Naive thymus-derived CD8-positive, alpha-beta T cell (primary cell): ENCODE measurements around the gene CAMK4. TPM values are rescaled to one million over a fixed set of nuclear protein-coding genes. Genes with fewer than 3 reads are reported as not detected.

Experiments used
- ATAC-seq, 2 donors: fragments of 150-1000 bp; cut with Tn5 transposase in 1 of 2; sonication (Bioruptor Pico), chemical (Tn5 transposase) in 1 of 2; 1 replicate in 1 of 2; 2 replicates in 1 of 2; pipeline ENCODE4 v1.10.0; 2021; ENCODE audit warnings: mild to moderate bottlenecking in 2 of 2, moderate library complexity in 2 of 2
- POLR2A ChIA-PET: fragments of 350-600 bp; sonication (Branson Sonifier 250); formaldehyde crosslinking; loops from one replicate; lab custom pipeline; 2021; ENCODE audit warnings: antibody characterized with exemption; lab: Charles Lee
- DNase-seq, 10 donors: peaks; one replicate each; pipeline versions ENCODE4 v3.0.0 to v3.0.0-alpha.2; 2020 to 2022
- H3K27ac Mint-ChIP-seq, 10 donors: one replicate each; pipeline ENCODE4 v1.8.0; 2020 to 2022; ENCODE audit warnings: mild to moderate bottlenecking in 10 of 10, mixed read lengths in 10 of 10, moderate library complexity in 4 of 10, inconsistent platforms in 1 of 10
- H3K27me3 Mint-ChIP-seq, 5 donors: one replicate each; pipeline ENCODE4 v1.8.0; 2021 to 2022; ENCODE audit warnings: mixed read lengths in 5 of 5
- H3K36me3 Mint-ChIP-seq, 3 donors: one replicate each; pipeline ENCODE4 v1.8.0; 2020 to 2022; ENCODE audit warnings: mixed read lengths in 3 of 3, mild to moderate bottlenecking in 2 of 3, inconsistent platforms in 1 of 3
- H3K4me1 Mint-ChIP-seq, 4 donors: one replicate each; pipeline ENCODE4 v1.8.0; 2021 to 2022; ENCODE audit warnings: mixed read lengths in 4 of 4
- H3K4me3 Mint-ChIP-seq, 10 donors: one replicate each; pipeline ENCODE4 v1.8.0; 2020 to 2022; ENCODE audit warnings: mild to moderate bottlenecking in 10 of 10, mixed read lengths in 10 of 10, moderate library complexity in 6 of 10, inconsistent platforms in 1 of 10
- H3K9me3 Mint-ChIP-seq, 9 donors: one replicate each; pipeline ENCODE4 v1.8.0; 2020 to 2022; ENCODE audit warnings: mixed read lengths in 9 of 9, mild to moderate bottlenecking in 3 of 9, inconsistent platforms in 1 of 9, moderate library complexity in 1 of 9
- polyA plus RNA-seq, 3 donors: library from polyadenylated mRNA; unstranded; fragments of 300-500 nt; fragmentation: Illumina TruSeq; gene quantifications; one replicate each; pipeline ENCODE4 v1.2.3, GENCODE V29; 2021
- total RNA-seq, 8 experiments: library from RNA in 2 of 8; stranded (reverse) in 2 of 8; gene quantifications; one replicate each; pipeline ENCODE4 v1.2.3 and lab custom pipeline; 2021 to 2026

The CAMK4 gene
- total and polyA plus RNA-seq, 5 experiments from 2014 or later, result 93.3 to 307 (median 134) TPM

DNA sequence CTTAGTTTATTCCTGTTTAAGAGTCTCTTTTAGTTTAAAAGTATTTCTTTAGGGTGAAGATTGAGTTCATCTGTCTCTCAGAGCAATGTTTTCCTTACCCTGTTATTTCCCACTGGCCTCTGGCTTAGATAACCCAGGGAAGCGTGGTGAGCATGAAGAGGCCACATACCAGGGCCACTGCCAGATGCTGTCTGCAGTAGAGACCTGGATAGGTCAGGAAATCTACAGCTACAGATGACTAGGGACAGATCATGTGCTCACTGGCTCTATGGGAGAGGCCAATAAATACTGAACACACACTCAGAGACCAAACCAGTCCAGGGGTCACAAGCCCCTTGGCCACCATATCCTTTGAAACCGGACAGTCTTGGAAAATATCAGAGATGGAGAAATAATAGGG is 136.0 kb downstream of the CAMK4 start:
- peaks cover 0 to 9% (median 2%) of the 10 kb centered on the region in 9 donors for H3K9me3 Mint-ChIP-seq
- DNase-seq, result no peak
- ATAC-seq, result no peak
- peaks cover 29 to 50% (median 43%) of the 10 kb centered on the region in 3 donors for H3K36me3 Mint-ChIP-seq
- peak overlapping the region in 1 of 10 donors; percentile 10 for H3K27ac Mint-ChIP-seq
- peak overlapping the region in 1 of 10 donors; percentile 1 for H3K4me3 Mint-ChIP-seq
- no peaks in the 10 kb centered on the region for H3K27me3 Mint-ChIP-seq
- H3K4me1 Mint-ChIP-seq, result peaks cover 34 to 69% (median 49%) of the 10 kb centered on the region in 4 donors
- POLR2A ChIA-PET, result no interaction called here

DNA sequence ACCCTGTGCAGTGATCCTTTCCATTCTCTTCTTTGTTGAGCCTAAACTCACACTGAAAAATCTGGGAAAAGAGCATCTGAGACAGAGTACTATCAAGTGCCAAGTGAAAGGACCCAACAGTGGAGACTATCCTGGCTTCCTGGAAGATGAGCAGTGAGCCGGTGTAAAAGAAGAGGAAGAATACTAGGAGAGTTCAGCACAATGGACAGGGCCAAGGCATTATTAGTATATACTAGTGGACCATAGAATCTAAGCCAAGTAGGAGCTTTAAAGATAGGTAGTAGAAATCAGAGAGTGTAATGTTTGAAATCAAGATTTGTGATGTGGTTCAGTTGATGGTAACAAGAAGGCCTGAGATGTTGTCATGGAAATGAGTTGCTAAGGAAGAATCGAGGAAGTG is 140.8 kb downstream of the CAMK4 start:
- peak; percentile 20 to 33 for ATAC-seq
- POLR2A ChIA-PET, result no interaction called here
- H3K4me1 Mint-ChIP-seq, result peaks cover 35 to 65% (median 57%) of the 10 kb centered on the region in 4 donors
- H3K27me3 Mint-ChIP-seq, result no peaks in the 10 kb centered on the region
- peaks cover 20 to 56% (median 41%) of the 10 kb centered on the region in 3 donors for H3K36me3 Mint-ChIP-seq
- peak overlapping the region in 2 of 10 donors; percentile 1 to 5 for H3K4me3 Mint-ChIP-seq
- peak in 2 of 10 donors; percentile 8 to 38 for DNase-seq
- H3K9me3 Mint-ChIP-seq, result no peaks in the 10 kb centered on the region
- H3K27ac Mint-ChIP-seq, result peak overlapping the region in 5 of 10 donors; percentile 3 to 36 (median 15)

GRCh38 chr5:111366388-111366787 is 142.2 kb downstream of the CAMK4 start:
- no peaks in the 10 kb centered on the region for H3K9me3 Mint-ChIP-seq
- peaks cover 27 to 60% (median 51%) of the 10 kb centered on the region in 3 donors for H3K36me3 Mint-ChIP-seq
- H3K27me3 Mint-ChIP-seq, result no peaks in the 10 kb centered on the region
- DNase-seq (no peak), ATAC-seq (no peak)
- H3K4me3 Mint-ChIP-seq, result no peak overlapping the region
- peaks cover 34 to 64% (median 54%) of the 10 kb centered on the region in 4 donors for H3K4me1 Mint-ChIP-seq
- POLR2A ChIA-PET, result no interaction called here
- no peak overlapping the region for H3K27ac Mint-ChIP-seq

DNA sequence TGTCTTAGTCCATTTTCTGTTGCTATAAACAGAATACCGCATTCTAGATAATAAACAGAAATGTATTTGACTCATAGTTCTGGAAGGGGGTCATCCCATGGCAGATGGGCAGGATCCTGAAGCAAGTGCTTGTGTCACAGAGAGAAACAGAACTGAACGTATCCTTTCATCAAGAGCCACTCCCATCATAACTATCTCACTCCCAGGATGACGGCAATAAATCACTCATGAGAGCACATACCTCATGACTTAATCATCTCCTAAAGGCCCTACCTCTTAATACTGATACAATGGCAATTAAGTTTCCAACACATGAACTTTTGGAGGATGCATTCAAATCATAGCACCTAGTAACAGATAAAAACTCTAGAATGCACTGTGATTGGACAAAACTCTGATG is 142.9 kb downstream of the CAMK4 start:
- Mint-ChIP-seq H3K27ac (no peak overlapping the region), H3K9me3 (no peaks in the 10 kb centered on the region), H3K4me3 (peak overlapping the region in 2 of 10 donors; percentile 29 to 35), H3K36me3 (peaks cover 27 to 62% (median 51%) of the 10 kb centered on the region in 3 donors), H3K27me3 (no peaks in the 10 kb centered on the region), H3K4me1 (peaks cover 34 to 65% (median 57%) of the 10 kb centered on the region in 4 donors)
- ATAC-seq (no peak), DNase-seq (no peak)
- POLR2A ChIA-PET, result no interaction called here

- no peak for DNase-seq
- Mint-ChIP-seq H3K27ac (no peak overlapping the region), H3K36me3 (peaks cover 25 to 61% (median 40%) of the 10 kb centered on the region in 3 donors), H3K9me3 (no peaks in the 10 kb centered on the region), H3K27me3 (no peaks in the 10 kb centered on the region), H3K4me3 (no peak overlapping the region), H3K4me1 (peaks cover 25 to 62% (median 33%) of the 10 kb centered on the region in 4 donors)
- POLR2A ChIA-PET, result no interaction called here
- ATAC-seq, result no peak
Observed at GRCh38 chr5:111372799-111373198, 148.6 kb downstream of the CAMK4 start.

DNA sequence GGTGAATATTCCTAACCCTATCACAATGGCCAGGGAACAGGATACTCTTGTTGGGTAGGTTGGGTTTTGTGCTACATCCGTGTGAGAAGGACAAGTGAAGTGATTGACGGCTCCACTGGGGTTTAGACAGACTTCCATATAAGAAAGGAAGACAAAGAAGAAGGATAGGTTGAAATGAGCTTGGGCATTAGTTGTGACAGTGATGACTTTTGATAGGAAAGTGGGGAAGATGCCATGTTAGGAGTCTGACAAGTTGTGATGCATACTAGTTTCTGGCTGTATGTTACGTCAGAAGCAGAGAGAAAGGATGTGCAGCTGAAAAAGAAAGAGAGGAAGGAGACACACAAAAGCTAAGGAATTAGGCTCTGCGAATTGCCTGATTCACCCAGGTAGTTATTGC is 150.2 kb downstream of the CAMK4 start:
- Mint-ChIP-seq H3K27me3 (no peaks in the 10 kb centered on the region), H3K27ac (peak overlapping the region in 2 of 10 donors; percentile 6 to 18), H3K36me3 (peaks cover 28 to 68% (median 46%) of the 10 kb centered on the region in 3 donors), H3K4me1 (peaks cover 24 to 67% (median 36%) of the 10 kb centered on the region in 4 donors), H3K4me3 (no peak overlapping the region), H3K9me3 (no peaks in the 10 kb centered on the region)
- ATAC-seq (no peak), DNase-seq (no peak)
- POLR2A ChIA-PET, result no interaction called here

DNA sequence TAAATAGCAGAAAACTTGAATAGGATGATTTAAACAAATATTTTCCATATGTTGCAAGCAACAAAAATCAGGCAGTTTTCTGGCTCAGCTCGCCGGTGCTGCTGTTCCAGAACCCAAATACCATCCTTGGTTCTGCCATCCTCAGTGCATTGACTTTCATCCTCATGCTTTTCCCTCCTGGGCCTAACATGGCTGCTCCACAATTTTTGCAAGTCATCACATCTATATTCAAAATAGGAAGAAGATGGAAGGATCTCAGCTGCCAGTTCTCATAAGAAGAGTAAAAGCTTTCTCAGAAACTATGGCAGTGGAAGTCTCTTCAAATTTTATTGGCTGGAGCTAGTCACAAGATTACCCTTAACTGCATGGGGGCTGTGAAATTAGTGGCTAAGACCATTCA is 151.5 kb downstream of the CAMK4 start:
- POLR2A ChIA-PET, result no interaction called here
- Mint-ChIP-seq H3K4me1 (peaks cover 26 to 69% (median 38%) of the 10 kb centered on the region in 4 donors), H3K27ac (no peak overlapping the region), H3K27me3 (no peaks in the 10 kb centered on the region), H3K36me3 (peaks cover 28 to 72% (median 48%) of the 10 kb centered on the region in 3 donors), H3K9me3 (no peaks in the 10 kb centered on the region), H3K4me3 (no peak overlapping the region)
- DNase-seq (no peak), ATAC-seq (no peak)

GRCh38 chr5:111377306-111377705 is 153.1 kb downstream of the CAMK4 start:
- ATAC-seq, result no peak
- POLR2A ChIA-PET, result no interaction called here
- Mint-ChIP-seq H3K4me1 (peaks cover 29 to 71% (median 39%) of the 10 kb centered on the region in 4 donors), H3K27ac (peak overlapping the region in 2 of 10 donors; percentile 1 to 62), H3K36me3 (peaks cover 30 to 78% (median 51%) of the 10 kb centered on the region in 3 donors), H3K9me3 (no peaks in the 10 kb centered on the region), H3K4me3 (no peak overlapping the region), H3K27me3 (no peaks in the 10 kb centered on the region)
- no peak for DNase-seq

DNA sequence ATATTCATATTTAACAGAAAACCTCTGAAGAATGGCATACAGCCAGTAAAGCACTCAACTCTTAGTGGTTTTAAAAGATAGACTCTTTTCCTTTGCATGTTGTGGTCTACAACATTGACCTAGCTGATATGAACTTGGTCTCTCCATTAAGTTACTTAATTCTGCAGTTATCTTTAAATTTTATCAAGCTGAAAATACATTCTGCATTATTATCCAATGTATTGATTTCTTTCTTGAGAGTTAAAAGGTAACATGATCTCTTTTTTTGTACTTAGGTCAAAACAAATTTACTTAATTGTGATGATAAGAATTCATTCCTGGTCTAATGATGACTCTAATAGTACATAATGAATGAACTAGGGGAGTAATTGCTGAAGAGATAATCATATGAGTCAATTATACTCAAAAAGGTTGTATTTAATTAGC is 155.2 kb downstream of the CAMK4 start:
- H3K9me3 Mint-ChIP-seq, result no peaks in the 10 kb centered on the region
- peaks cover 30 to 65% (median 49%) of the 10 kb centered on the region in 3 donors for H3K36me3 Mint-ChIP-seq
- no peak overlapping the region for H3K4me3 Mint-ChIP-seq
- H3K27ac Mint-ChIP-seq, result no peak overlapping the region
- POLR2A ChIA-PET, result no interaction called here
- no peak for ATAC-seq
- no peak for DNase-seq
- no peaks in the 10 kb centered on the region for H3K27me3 Mint-ChIP-seq
- H3K4me1 Mint-ChIP-seq, result peaks cover 23 to 57% (median 31%) of the 10 kb centered on the region in 4 donors

DNA sequence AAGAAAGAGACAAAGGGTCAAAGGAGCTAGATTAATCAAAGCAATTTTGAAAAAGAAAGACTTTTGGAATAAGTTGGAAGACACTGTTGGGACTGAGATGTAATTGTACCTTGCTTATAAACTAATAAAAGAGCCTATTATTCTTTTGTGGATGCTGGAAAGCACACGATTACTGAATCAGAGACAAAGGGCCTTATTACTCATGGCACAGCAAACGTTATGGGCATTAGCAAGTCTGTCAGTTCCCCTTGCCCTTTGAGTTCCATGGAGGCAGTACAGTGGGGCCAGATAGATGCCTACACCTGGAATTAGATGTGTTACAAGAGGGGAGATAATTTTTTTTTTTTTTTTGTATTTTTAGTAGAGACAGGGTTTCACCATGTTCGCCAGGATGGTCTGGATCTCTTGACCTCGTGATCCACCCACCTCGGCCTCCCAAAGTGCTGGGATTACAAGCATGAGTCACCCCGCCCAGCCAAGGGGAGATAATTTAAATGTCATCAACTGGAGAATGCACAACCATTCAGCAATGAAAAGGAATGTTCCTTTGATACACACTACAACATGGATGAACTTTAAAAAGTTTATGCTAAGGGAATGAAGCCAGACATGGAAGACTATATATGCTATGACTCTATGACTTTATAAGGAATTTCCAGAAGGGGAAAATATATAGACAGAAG is 159.2 kb downstream of the CAMK4 start:
- Mint-ChIP-seq H3K27me3 (no peaks in the 10 kb centered on the region), H3K36me3 (peaks cover 17 to 42% (median 36%) of the 10 kb centered on the region in 3 donors), H3K9me3 (no peaks in the 10 kb centered on the region), H3K27ac (no peak overlapping the region), H3K4me1 (peaks cover 12 to 31% (median 23%) of the 10 kb centered on the region in 4 donors), H3K4me3 (no peak overlapping the region)
- POLR2A ChIA-PET, result no interaction called here
- DNase-seq, result no peak
- ATAC-seq, result no peak

- POLR2A ChIA-PET, result no interaction called here
- no peak for ATAC-seq
- DNase-seq, result no peak
- H3K27ac Mint-ChIP-seq, result no peak overlapping the region
- H3K4me3 Mint-ChIP-seq, result no peak overlapping the region
- H3K36me3 Mint-ChIP-seq, result peaks cover 17 to 47% (median 44%) of the 10 kb centered on the region in 3 donors
- no peaks in the 10 kb centered on the region for H3K9me3 Mint-ChIP-seq
- no peaks in the 10 kb centered on the region for H3K27me3 Mint-ChIP-seq
- peaks cover 12 to 39% (median 25%) of the 10 kb centered on the region in 4 donors for H3K4me1 Mint-ChIP-seq
Observed at GRCh38 chr5:111384220-111384619, 160.0 kb downstream of the CAMK4 start.

GRCh38 chr5:111385051-111385450 is 160.9 kb downstream of the CAMK4 start:
- Mint-ChIP-seq H3K4me3 (no peak overlapping the region), H3K36me3 (peaks cover 17 to 52% (median 41%) of the 10 kb centered on the region in 3 donors), H3K4me1 (peaks cover 9 to 44% (median 24%) of the 10 kb centered on the region in 4 donors), H3K9me3 (no peaks in the 10 kb centered on the region), H3K27ac (no peak overlapping the region), H3K27me3 (no peaks in the 10 kb centered on the region)
- ATAC-seq (no peak), DNase-seq (no peak)
- POLR2A ChIA-PET, result no interaction called here
